K562 (cell line): ENCODE results near the gene SLC28A1. TPM values are rescaled to one million over a fixed set of nuclear protein-coding genes. Genes with fewer than 3 reads are reported as not detected.

Experiments
- AFF4 ChIP-seq: sonication (generic); formaldehyde crosslinking; IDR thresholded peaks from 2 replicates; pipeline ENCODE4 v1.8.0; 2023; ENCODE audit warnings: mild to moderate bottlenecking, missing genetic modification reagents
- CREB1 ChIP-seq, 2 experiments: sonication (generic) in 1 of 2; formaldehyde crosslinking in 1 of 2; IDR thresholded peaks; 2 replicates each; pipeline versions ENCODE4 v1.6.1 to v1.8.0; 2012 to 2022; ENCODE audit warnings: inconsistent platforms in 1 of 2, mild to moderate bottlenecking in 1 of 2, missing genetic modification reagents in 1 of 2, moderate library complexity in 1 of 2
- GATAD2A ChIP-seq: fragments of 450-650 bp; IDR thresholded peaks from 2 replicates; pipeline ENCODE4 v1.6.1; 2017
- KLF1 ChIP-seq: fragments of 450-650 bp; IDR thresholded peaks from 2 replicates; pipeline ENCODE4 v1.6.1; 2016; ENCODE audit warnings: missing genetic modification characterization, missing compliant biosample characterization
- MEIS2 ChIP-seq: fragments of 450-650 bp; IDR thresholded peaks from 2 replicates; pipeline ENCODE4 v1.6.1; 2014; ENCODE audit warnings: mild to moderate bottlenecking; ENCODE audit not compliant: partially characterized antibody
- NCOA1 ChIP-seq: fragments of 450-650 bp; IDR thresholded peaks from 2 replicates; pipeline ENCODE4 v1.6.1; 2016; ENCODE audit warnings: low read depth
- ZNF445 ChIP-seq: fragments of 250-450 bp; sonication (Bioruptor Pico); IDR thresholded peaks from 2 replicates; pipeline ENCODE4 v1.4.0; 2020; ENCODE audit warnings: low read depth, mild to moderate bottlenecking, moderate library complexity
- polyA plus RNA-seq, 8 experiments: library from polyadenylated mRNA; depleted of rRNA in 4 of 8; stranded (reverse) in 5 of 8; unstranded in 3 of 8; fragments of >200 nt; fragmentation: Nextera tagmentation in 2 of 8; fragmentation: Illumina TruSeq in 1 of 8; extraction: Ambion mirVana in 2 of 8; extraction: Trizol in 1 of 8; gene quantifications; 2 replicates each; pipeline versions ENCODE4 v1.2.1 to v1.2.3, GENCODE V29; 2011 to 2014; ENCODE audit warnings: inconsistent platforms in 1 of 8, missing spikeins in 1 of 8
- total RNA-seq, 7 experiments: library from RNA; depleted of rRNA in 6 of 7; stranded (reverse); fragments of >200 nt in 6 of 7; fragmentation: Illumina TruSeq in 2 of 7; extraction: Trizol in 2 of 7; gene quantifications; 2 replicates each; pipeline versions ENCODE4 v1.2.1 to v1.2.3, GENCODE V29; 2011 to 2021; ENCODE audit warnings: low replicate concordance in 1 of 7
- TF ChIP-seq, protein P1 (sequence below): IDR thresholded peaks from 2 replicates; pipeline ENCODE4 v1.6.1; 2016; ENCODE audit warnings: missing genetic modification characterization, missing compliant biosample characterization
- TF ChIP-seq, protein P2 (sequence below), 2 experiments: IDR thresholded peaks in 1 of 2; conservative IDR thresholded peaks in 1 of 2; 2 replicates each; pipeline ENCODE4 v1.6.1; 2016; ENCODE audit warnings: low read depth in 2 of 2, mild to moderate bottlenecking in 1 of 2, missing compliant biosample characterization in 1 of 2, missing genetic modification characterization in 1 of 2, moderate library complexity in 1 of 2
- TF ChIP-seq, protein P3 (sequence below): fragments of 450-650 bp; IDR thresholded peaks from 2 replicates; pipeline ENCODE4 v1.7.1; 2018; ENCODE audit warnings: mild to moderate bottlenecking, low read depth; ENCODE audit not compliant: partially characterized antibody
- TF ChIP-seq, protein P4 (sequence below): conservative IDR thresholded peaks from 2 replicates; pipeline ENCODE4 v1.6.1; 2011; ENCODE audit warnings: low read depth, mild to moderate bottlenecking, low read length; ENCODE audit not compliant: control insufficient read depth
- TF ChIP-seq, protein P5 (sequence below): fragments of 450-650 bp; formaldehyde crosslinking; IDR thresholded peaks from 2 replicates; pipeline ENCODE4 v1.4.0; 2022; ENCODE audit warnings: mild to moderate bottlenecking, moderate library complexity

The SLC28A1 gene
- total and polyA plus RNA-seq, 9 of the 15 experiments (the other 6 are each of a cell fraction or from before 2014, with no cell fraction given) = 0.04 TPM; not detected in 8

DNA sequence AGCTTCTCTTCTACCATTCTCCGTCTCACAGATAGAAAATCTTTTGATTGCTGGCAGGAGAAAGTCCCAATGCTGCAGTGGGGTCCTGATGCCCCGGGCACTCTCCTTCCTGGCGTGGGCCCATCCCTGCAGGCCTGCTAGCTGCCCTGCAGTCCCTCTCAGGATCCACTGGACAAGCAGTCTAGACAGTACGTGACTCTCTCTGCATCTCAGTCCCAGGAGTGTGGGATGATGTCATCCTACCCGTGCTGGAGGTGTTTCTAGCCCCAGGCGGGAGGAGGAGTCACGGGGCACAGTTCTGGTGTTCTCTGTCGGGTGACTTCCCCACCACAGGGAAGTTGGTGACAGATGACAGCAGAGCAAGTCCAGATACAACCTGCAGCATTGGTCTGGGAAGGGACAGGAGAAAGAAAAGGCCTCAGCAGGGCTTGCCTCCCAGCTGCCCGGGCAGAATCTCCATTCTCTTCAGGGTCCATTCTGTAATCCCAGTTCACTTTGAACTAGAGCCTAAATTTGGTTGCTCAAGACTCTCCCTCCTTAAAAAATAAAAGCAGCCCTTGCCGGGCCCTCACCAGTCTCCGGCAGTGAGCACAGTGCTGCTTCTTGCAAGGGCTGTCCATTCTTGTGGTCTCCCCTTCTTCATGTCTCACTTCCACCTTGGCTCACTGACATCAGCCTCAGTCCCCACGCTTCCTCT lies 30.6 kb downstream of the SLC28A1 start (continued):
- TF ChIP-seq, protein P1, sequence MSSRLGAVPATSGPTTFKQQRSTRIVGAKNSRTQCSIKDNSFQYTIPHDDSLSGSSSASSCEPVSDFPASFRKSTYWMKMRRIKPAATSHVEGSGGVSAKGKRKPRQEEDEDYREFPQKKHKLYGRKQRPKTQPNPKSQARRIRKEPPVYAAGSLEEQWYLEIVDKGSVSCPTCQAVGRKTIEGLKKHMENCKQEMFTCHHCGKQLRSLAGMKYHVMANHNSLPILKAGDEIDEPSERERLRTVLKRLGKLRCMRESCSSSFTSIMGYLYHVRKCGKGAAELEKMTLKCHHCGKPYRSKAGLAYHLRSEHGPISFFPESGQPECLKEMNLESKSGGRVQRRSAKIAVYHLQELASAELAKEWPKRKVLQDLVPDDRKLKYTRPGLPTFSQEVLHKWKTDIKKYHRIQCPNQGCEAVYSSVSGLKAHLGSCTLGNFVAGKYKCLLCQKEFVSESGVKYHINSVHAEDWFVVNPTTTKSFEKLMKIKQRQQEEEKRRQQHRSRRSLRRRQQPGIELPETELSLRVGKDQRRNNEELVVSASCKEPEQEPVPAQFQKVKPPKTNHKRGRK = no peak
- TF ChIP-seq NCOA1 (no peak), KLF1 (tag) (no peak), GATAD2A (no peak; the same call in 1 of the 2 replicates), ZNF445 (CRISPR knock-in tag) (no peak), MEIS2 (peak; percentile 91), AFF4 (CRISPR knock-in tag) (no peak), CREB1 (IDR thresholded peaks at IDR 0.05) (peak; percentile 12; the same call in 1 of the 2 replicates), CREB1 (CRISPR knock-in tag; IDR thresholded peaks at IDR 0.05) (peak; percentile 73)
- TF ChIP-seq, protein P2, sequence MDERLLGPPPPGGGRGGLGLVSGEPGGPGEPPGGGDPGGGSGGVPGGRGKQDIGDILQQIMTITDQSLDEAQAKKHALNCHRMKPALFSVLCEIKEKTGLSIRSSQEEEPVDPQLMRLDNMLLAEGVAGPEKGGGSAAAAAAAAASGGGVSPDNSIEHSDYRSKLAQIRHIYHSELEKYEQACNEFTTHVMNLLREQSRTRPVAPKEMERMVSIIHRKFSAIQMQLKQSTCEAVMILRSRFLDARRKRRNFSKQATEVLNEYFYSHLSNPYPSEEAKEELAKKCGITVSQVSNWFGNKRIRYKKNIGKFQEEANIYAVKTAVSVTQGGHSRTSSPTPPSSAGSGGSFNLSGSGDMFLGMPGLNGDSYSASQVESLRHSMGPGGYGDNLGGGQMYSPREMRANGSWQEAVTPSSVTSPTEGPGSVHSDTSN (CRISPR knock-in tag; IDR thresholded peaks at IDR 0.05; ENCODE audit: low read depth) = no peak
- TF ChIP-seq, protein P2 (tag; conservative IDR thresholded peaks at IDR 0.05; ENCODE audit: low read depth) = peak; percentile 55; the same call in 1 of the 2 replicates
- TF ChIP-seq, protein P3, sequence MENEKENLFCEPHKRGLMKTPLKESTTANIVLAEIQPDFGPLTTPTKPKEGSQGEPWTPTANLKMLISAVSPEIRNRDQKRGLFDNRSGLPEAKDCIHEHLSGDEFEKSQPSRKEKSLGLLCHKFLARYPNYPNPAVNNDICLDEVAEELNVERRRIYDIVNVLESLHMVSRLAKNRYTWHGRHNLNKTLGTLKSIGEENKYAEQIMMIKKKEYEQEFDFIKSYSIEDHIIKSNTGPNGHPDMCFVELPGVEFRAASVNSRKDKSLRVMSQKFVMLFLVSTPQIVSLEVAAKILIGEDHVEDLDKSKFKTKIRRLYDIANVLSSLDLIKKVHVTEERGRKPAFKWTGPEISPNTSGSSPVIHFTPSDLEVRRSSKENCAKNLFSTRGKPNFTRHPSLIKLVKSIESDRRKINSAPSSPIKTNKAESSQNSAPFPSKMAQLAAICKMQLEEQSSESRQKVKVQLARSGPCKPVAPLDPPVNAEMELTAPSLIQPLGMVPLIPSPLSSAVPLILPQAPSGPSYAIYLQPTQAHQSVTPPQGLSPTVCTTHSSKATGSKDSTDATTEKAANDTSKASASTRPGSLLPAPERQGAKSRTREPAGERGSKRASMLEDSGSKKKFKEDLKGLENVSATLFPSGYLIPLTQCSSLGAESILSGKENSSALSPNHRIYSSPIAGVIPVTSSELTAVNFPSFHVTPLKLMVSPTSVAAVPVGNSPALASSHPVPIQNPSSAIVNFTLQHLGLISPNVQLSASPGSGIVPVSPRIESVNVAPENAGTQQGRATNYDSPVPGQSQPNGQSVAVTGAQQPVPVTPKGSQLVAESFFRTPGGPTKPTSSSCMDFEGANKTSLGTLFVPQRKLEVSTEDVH = peak; percentile 21
- TF ChIP-seq, protein P4, sequence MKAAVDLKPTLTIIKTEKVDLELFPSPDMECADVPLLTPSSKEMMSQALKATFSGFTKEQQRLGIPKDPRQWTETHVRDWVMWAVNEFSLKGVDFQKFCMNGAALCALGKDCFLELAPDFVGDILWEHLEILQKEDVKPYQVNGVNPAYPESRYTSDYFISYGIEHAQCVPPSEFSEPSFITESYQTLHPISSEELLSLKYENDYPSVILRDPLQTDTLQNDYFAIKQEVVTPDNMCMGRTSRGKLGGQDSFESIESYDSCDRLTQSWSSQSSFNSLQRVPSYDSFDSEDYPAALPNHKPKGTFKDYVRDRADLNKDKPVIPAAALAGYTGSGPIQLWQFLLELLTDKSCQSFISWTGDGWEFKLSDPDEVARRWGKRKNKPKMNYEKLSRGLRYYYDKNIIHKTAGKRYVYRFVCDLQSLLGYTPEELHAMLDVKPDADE = no peak
- TF ChIP-seq, protein P5, sequence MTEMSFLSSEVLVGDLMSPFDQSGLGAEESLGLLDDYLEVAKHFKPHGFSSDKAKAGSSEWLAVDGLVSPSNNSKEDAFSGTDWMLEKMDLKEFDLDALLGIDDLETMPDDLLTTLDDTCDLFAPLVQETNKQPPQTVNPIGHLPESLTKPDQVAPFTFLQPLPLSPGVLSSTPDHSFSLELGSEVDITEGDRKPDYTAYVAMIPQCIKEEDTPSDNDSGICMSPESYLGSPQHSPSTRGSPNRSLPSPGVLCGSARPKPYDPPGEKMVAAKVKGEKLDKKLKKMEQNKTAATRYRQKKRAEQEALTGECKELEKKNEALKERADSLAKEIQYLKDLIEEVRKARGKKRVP (CRISPR knock-in tag) = no peak
